Ishikawa (cell line): Measurements from ENCODE around the gene ANKAR.

Experiments
- CEBPB ChIP-seq: IDR thresholded peaks from 2 replicates; pipeline ENCODE4 v1.6.1; 2012
- EP300 ChIP-seq: IDR thresholded peaks from 2 replicates; pipeline ENCODE4 v1.6.1; 2012; ENCODE audit warnings: borderline replicate concordance
- MAX ChIP-seq: IDR thresholded peaks from 2 replicates; pipeline ENCODE4 v1.6.1; 2012
- YY1 ChIP-seq: IDR thresholded peaks from 2 replicates; pipeline ENCODE4 v1.6.1; 2012; ENCODE audit warnings: low read depth
- ZBTB7A ChIP-seq: IDR thresholded peaks from 2 replicates; pipeline ENCODE4 v1.6.1; 2012; ENCODE audit warnings: low read depth

DNA sequence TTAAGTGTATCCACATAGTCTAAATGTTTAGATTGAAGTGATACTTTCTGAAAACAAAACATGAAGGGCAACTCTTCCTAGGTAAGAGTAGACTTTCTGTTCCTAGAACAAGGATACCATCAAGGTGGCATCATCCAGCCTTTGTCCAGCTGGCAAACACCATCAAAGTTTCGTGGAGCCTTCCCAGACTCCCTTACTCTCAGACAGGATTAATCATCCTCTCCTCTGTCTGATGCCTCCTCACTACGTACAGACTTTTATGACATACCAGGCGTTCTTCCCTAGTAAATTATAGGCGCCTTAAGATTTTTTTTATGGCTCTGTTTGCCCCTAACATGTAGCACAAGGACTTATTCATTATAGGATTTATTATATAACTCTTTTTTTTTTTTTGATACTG lies 42.6 kb upstream of the ANKAR start:
- TF ChIP-seq EP300: no peak
- no peak for TF ChIP-seq ZBTB7A
- no peak for TF ChIP-seq YY1
- TF ChIP-seq MAX: no peak
- no peak for TF ChIP-seq CEBPB
